Hepatocyte (in vitro differentiated cells): ENCODE data around the gene SEPTIN10. TPM values are rescaled to one million over a fixed set of nuclear protein-coding genes. Genes with fewer than 3 reads are reported as not detected.

Experiments
- DNase-seq: peaks from one replicate; pipeline ENCODE4 v3.0.0-alpha.2; 2016; ENCODE audit warnings: low spot score
- H2AFZ ChIP-seq: fragments of 200-600 bp; sonication (generic); 2 replicates; pipeline ENCODE4 v1.6.0; 2016; ENCODE audit warnings: antibody characterized with exemption, mild to moderate bottlenecking
- H3K27ac ChIP-seq: fragments of 200-600 bp; sonication (generic); 2 replicates; pipeline ENCODE4 v1.5.1; 2016; ENCODE audit warnings: mild to moderate bottlenecking
- H3K27me3 ChIP-seq: fragments of 200-600 bp; sonication (generic); 2 replicates; pipeline ENCODE4 v1.6.1; 2016
- H3K36me3 ChIP-seq: fragments of 200-600 bp; sonication (generic); replicated peaks from 2 replicates; pipeline ENCODE4 v1.5.1; 2016; ENCODE audit warnings: low read depth; ENCODE audit not compliant: insufficient read depth
- H3K4me1 ChIP-seq: fragments of 200-600 bp; sonication (generic); 2 replicates; pipeline ENCODE4 v1.5.1; 2016; ENCODE audit warnings: mild to moderate bottlenecking, moderate library complexity; ENCODE audit not compliant: insufficient read depth
- H3K4me2 ChIP-seq: fragments of 200-600 bp; sonication (generic); 2 replicates; pipeline ENCODE4 v1.6.0; 2016
- H3K4me3 ChIP-seq: fragments of 200-600 bp; sonication (generic); 2 replicates; pipeline ENCODE4 v1.5.1; 2016; ENCODE audit warnings: mild to moderate bottlenecking
- H3K79me2 ChIP-seq: fragments of 200-600 bp; sonication (generic); 2 replicates; pipeline ENCODE4 v1.6.0; 2017; ENCODE audit warnings: mild to moderate bottlenecking
- H3K9me2 ChIP-seq: fragments of 200-600 bp; sonication (generic); replicated peaks from 2 replicates; pipeline ENCODE4 v1.6.0; 2017; ENCODE audit warnings: mild to moderate bottlenecking; ENCODE audit not compliant: insufficient read depth
- H3K9me3 ChIP-seq: fragments of 200-600 bp; sonication (generic); 2 replicates; pipeline ENCODE4 v1.5.1; 2016; ENCODE audit warnings: low read depth, mild to moderate bottlenecking
- H4K20me1 ChIP-seq: fragments of 200-600 bp; sonication (generic); 2 replicates; pipeline ENCODE4 v1.6.0; 2016; ENCODE audit warnings: mild to moderate bottlenecking; ENCODE audit not compliant: insufficient read depth, poor library complexity, severe bottlenecking
- EZH2 ChIP-seq: fragments of 200-600 bp; sonication (generic); IDR thresholded peaks from 2 replicates; pipeline ENCODE4 v1.6.1; 2016; ENCODE audit warnings: antibody characterized with exemption, mild to moderate bottlenecking, borderline replicate concordance
- EZH2phosphoT487 ChIP-seq: fragments of 200-600 bp; sonication (generic); IDR thresholded peaks from one replicate; pipeline ENCODE4 v1.6.1; 2018; ENCODE audit warnings: antibody characterized with exemption, mild to moderate bottlenecking, low read depth, moderate library complexity; ENCODE audit not compliant: unreplicated experiment, severe bottlenecking
- WGBS: methylation state at CpG from one replicate; pipeline ENCODE4 v1.1.6; 2016; ENCODE audit warnings: low lambda C conversion rate; ENCODE audit errors: missing lambda C conversion rate; 5-methylcytosine and 5-hydroxymethylcytosine counted together
- polyA plus RNA-seq: library from polyadenylated mRNA; unstranded; fragments of >200 nt; fragmentation: Nextera tagmentation; extraction: Ambion mirVana; gene quantifications from 2 replicates; pipeline ENCODE4 v1.2.1, GENCODE V29; 2016
- total RNA-seq: library from RNA; depleted of rRNA; stranded (reverse); fragments of >200 nt; gene quantifications from 2 replicates; pipeline ENCODE4 v1.2.3, GENCODE V29; 2014
- TF ChIP-seq, protein P1 (sequence below): fragments of 200-600 bp; sonication (generic); IDR thresholded peaks from 2 replicates; pipeline ENCODE4 v1.5.1; 2016; ENCODE audit warnings: antibody characterized with exemption, mild to moderate bottlenecking; ENCODE audit not compliant: poor library complexity

Gene SEPTIN10
- total and polyA plus RNA-seq, 2 experiments from 2014 or later: 38.7 to 58.7 TPM

DNA sequence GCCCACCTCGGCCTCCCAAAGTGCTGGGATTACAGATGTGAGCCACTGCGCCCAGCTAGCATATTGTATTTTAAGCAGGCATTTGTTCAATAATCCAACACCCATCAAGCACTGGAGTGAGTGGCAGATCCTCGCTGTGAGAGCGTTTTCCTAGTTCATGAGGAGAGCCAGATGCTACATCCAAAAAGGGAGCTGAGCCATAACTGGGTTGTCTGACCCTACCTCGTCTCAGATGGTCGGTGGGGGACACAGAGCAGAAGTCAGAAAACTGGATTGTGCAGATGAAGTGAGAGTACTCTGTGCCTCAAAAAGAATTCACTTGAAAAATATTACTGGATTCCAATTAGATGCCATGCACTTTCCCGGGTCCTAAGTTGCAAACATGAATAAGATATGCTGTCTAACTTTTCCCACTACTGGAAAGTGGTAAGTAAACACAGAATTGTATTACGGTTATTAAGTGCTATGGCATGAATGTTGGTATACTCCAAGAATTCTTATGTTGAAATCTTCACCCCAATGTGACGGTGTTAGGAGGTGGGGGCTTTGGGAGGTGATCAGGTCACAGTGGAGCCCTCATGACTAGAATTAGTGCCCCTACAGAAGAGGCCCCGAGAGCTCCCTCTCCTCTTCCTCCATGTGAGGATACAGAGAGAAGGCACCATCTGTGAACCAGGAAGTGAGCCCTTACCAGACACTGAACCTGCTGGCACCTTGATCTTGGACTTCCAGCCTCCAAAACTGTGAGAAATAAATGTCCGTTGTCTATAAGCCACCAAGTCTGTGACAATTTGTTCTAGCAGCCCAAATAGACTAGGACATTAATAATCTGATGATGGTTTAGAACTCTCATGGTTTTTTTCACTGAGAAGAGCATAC is 21.9 kb upstream of the SEPTIN10 start:
- Histone ChIP-seq H3K27ac (no peak overlapping the region), H3K4me3 (no peak overlapping the region), H3K4me1 (no peaks in the 10 kb centered on the region), H2AFZ (no peak overlapping the region), H3K36me3 (no peaks in the 10 kb centered on the region), H3K79me2 (no peaks in the 10 kb centered on the region), H3K4me2 (no peak overlapping the region), H3K9me3 (no peaks in the 10 kb centered on the region), H3K9me2 (no peaks in the 10 kb centered on the region), H3K27me3 (no peaks in the 10 kb centered on the region), H4K20me1 (no peaks in the 10 kb centered on the region)
- DNase-seq: no peak
- 87% methylated on average over 11 of the region's 11 CpGs for WGBS
- TF ChIP-seq, protein P1, sequence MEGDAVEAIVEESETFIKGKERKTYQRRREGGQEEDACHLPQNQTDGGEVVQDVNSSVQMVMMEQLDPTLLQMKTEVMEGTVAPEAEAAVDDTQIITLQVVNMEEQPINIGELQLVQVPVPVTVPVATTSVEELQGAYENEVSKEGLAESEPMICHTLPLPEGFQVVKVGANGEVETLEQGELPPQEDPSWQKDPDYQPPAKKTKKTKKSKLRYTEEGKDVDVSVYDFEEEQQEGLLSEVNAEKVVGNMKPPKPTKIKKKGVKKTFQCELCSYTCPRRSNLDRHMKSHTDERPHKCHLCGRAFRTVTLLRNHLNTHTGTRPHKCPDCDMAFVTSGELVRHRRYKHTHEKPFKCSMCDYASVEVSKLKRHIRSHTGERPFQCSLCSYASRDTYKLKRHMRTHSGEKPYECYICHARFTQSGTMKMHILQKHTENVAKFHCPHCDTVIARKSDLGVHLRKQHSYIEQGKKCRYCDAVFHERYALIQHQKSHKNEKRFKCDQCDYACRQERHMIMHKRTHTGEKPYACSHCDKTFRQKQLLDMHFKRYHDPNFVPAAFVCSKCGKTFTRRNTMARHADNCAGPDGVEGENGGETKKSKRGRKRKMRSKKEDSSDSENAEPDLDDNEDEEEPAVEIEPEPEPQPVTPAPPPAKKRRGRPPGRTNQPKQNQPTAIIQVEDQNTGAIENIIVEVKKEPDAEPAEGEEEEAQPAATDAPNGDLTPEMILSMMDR: no peak
- TF ChIP-seq EZH2phosphoT487 (no peak), EZH2 (no peak)

DNA sequence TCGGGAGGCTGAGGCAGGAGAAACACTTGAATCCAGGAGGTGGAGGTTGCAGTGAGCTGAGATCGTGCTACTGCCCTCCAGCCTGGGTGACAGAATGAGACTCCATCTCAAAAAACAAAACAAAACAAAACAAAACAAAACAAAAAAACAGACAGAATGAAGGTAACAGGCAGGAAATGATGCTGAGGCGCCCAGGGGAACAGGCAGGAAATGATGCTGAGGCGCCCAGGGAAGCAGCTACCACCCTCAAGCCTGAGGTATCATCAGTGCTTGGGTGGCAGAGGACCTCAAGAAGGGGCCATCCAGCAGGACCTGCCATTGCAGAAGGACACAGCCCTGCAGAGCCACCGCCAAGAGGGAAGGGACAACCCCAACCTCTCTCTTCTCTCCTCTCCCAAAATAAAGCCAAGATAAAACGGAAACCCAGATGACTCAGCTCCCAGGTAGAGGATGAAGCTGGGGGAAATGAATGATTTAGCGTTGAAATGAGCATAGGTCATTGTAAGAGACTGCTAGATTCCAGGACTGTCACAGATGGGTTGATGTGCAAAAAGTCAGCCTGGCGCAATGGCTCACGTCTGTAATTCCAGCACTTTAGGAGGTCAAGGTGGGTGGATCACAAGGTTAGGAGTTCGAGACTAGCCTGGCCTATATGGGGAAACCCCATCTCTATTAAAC is 19.7 kb upstream of the SEPTIN10 start:
- H2AFZ ChIP-seq: no peak overlapping the region
- no peaks in the 10 kb centered on the region for H3K79me2 ChIP-seq
- H3K9me3 ChIP-seq: no peaks in the 10 kb centered on the region
- 94% methylated on average over 10 of the region's 10 CpGs for WGBS
- DNase-seq: no peak
- no peaks in the 10 kb centered on the region for H3K9me2 ChIP-seq
- no peak overlapping the region for H3K4me3 ChIP-seq
- H4K20me1 ChIP-seq: no peaks in the 10 kb centered on the region
- H3K27me3 ChIP-seq: no peaks in the 10 kb centered on the region
- TF ChIP-seq, protein P1: no peak
- no peak for TF ChIP-seq EZH2phosphoT487
- no peak for TF ChIP-seq EZH2
- no peaks in the 10 kb centered on the region for H3K36me3 ChIP-seq
- H3K27ac ChIP-seq: no peak overlapping the region
- H3K4me1 ChIP-seq: no peaks in the 10 kb centered on the region
- H3K4me2 ChIP-seq: no peak overlapping the region

DNA sequence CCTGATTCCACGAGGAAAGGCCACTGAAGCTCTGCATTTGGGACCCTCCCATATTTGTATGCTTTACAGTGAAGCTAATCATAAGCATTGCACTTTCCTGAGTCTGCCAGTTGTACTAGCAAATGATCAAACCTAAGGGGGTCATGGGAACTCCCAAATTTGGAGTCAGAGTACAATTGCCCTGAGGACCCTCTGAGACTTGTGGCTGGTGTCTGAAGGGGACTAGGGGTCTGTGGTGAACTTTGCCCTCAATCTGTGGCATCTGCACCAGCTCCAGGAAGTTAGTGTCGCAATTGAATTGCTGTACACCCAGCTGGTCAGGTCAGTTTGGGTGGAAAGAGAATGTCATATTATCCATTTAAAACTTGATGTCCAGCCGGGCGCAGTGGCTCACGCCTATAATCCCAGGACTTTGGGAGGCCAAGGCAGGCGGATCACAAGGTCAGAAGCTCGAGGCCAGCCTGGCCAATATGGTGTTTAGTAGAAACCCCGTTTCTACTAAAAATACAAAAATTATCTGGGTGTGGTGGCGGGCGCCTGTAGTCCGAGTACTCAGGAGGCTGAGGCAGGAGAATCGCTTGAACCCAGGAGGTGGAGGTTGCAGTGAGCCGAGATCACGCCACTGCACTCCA is 18.5 kb upstream of the SEPTIN10 start:
- Histone ChIP-seq H3K9me2 (no peaks in the 10 kb centered on the region), H3K4me2 (no peak overlapping the region), H3K27me3 (no peaks in the 10 kb centered on the region), H3K79me2 (no peaks in the 10 kb centered on the region), H3K4me3 (no peak overlapping the region), H3K4me1 (no peaks in the 10 kb centered on the region), H3K36me3 (no peaks in the 10 kb centered on the region), H4K20me1 (no peaks in the 10 kb centered on the region), H2AFZ (no peak overlapping the region), H3K27ac (peak overlapping the region; percentile 38), H3K9me3 (no peaks in the 10 kb centered on the region)
- whole genome bisulfite sequencing: 88% methylated on average over 14 of the region's 14 CpGs
- DNase-seq: no peak
- TF ChIP-seq EZH2phosphoT487 (no peak), EZH2 (no peak)
- TF ChIP-seq, protein P1: no peak
